Spleen (tissue), 11 donors: ENCODE results near the gene PRTN3. TPM values are rescaled to one million over a fixed set of nuclear protein-coding genes. Genes with fewer than 3 reads are reported as not detected.

ENCODE experiments used
- DNase-seq: peaks from one replicate; pipeline ENCODE4 v3.0.0-alpha.2; 2020
- H3K27ac ChIP-seq, 8 donors: fragments of 200-600 bp; sonication (generic) in 7 of 8; 1 replicate in 4 of 8; 2 replicates in 4 of 8; pipeline versions ENCODE4 v1.5.0 to v1.8.0; 2016 to 2021; ENCODE audit warnings: inconsistent platforms in 4 of 8, mild to moderate bottlenecking in 4 of 8, moderate library complexity in 1 of 8
- H3K27me3 ChIP-seq, 7 donors: fragments of 200-600 bp; sonication (generic) in 6 of 7; replicated peaks in 1 of 7; 1 replicate in 4 of 7; 2 replicates in 3 of 7; pipeline versions ENCODE4 v1.5.0 to v1.8.0; 2016 to 2021; ENCODE audit warnings: inconsistent platforms in 3 of 7, mild to moderate bottlenecking in 1 of 7
- H3K36me3 ChIP-seq, 6 donors: fragments of 200-600 bp; sonication (generic) in 5 of 6; 1 replicate in 4 of 6; 2 replicates in 2 of 6; pipeline versions ENCODE4 v1.5.0 to v1.8.0; 2016 to 2021; ENCODE audit warnings: inconsistent platforms in 2 of 6
- H3K4me1 ChIP-seq, 6 donors: fragments of 200-600 bp; sonication (generic) in 5 of 6; 1 replicate in 3 of 6; 2 replicates in 3 of 6; pipeline versions ENCODE4 v1.5.0 to v1.8.0; 2016 to 2021; ENCODE audit warnings: inconsistent platforms in 3 of 6
- H3K4me3 ChIP-seq, 8 donors: fragments of 200-600 bp; sonication (generic) in 7 of 8; 1 replicate in 4 of 8; 2 replicates in 4 of 8; pipeline versions ENCODE4 v1.5.0 to v1.8.0; 2016 to 2021; ENCODE audit warnings: inconsistent platforms in 4 of 8, mild to moderate bottlenecking in 4 of 8, moderate library complexity in 2 of 8
- H3K9me3 ChIP-seq, 8 donors: fragments of 200-600 bp; sonication (generic) in 7 of 8; 1 replicate in 4 of 8; 2 replicates in 4 of 8; pipeline versions ENCODE4 v1.5.0 to v1.8.0; 2016 to 2021; ENCODE audit warnings: inconsistent platforms in 4 of 8
- CTCF ChIP-seq, 11 experiments: fragments of 200-600 bp in 7 of 11; fragments of 450-650 bp in 4 of 11; sonication (generic) in 4 of 11; IDR thresholded peaks in 8 of 11; conservative IDR thresholded peaks in 3 of 11; 1 replicate in 7 of 11; 2 replicates in 4 of 11; pipeline versions ENCODE4 v1.4.0 to v1.8.0; 2016 to 2021; ENCODE audit warnings: antibody characterized with exemption in 11 of 11, inconsistent platforms in 4 of 11, mild to moderate bottlenecking in 1 of 11
- POLR2A ChIP-seq, 3 donors: fragments of 450-650 bp; IDR thresholded peaks; one replicate each; pipeline ENCODE4 v1.5.1; 2017; ENCODE audit warnings: antibody characterized with exemption in 3 of 3, mild to moderate bottlenecking in 1 of 3
- POLR2AphosphoS5 ChIP-seq, 3 donors: sonication (generic); formaldehyde crosslinking; IDR thresholded peaks; one replicate each; pipeline ENCODE4 v1.5.1; 2017; ENCODE audit warnings: antibody characterized with exemption in 3 of 3
- WGBS, 5 donors: extraction: QIAGEN DNeasy Blood & Tissue Kit in 3 of 5; methylation state at CpG; one replicate each; pipeline versions ENCODE4 v1.1.5 to v1.1.7; 2013 to 2018; 5-methylcytosine and 5-hydroxymethylcytosine counted together
- intact Hi-C: fragments of 100-400 bp; cut with DNase I; formaldehyde crosslinking; loops from one replicate; pipeline ENCODE4 v1.15.0; 2023; ENCODE audit warnings: low total_unique reads
- polyA plus RNA-seq, 3 donors: library from polyadenylated mRNA; stranded (reverse); fragments of 200-250 nt; gene quantifications; one replicate each; pipeline ENCODE4 v1.2.1, GENCODE V29; 2013
- total RNA-seq, 7 donors: library from RNA; depleted of rRNA in 3 of 7; stranded (reverse); fragments of >200 nt in 3 of 7; fragmentation: NEBNext Ultra II Directional in 4 of 7; extraction: Animal tissue kit (Norgen Biotek cat#: 25700) in 4 of 7; gene quantifications; one replicate each; pipeline versions ENCODE4 v1.1.0 to v1.2.1, GENCODE V29; 2016 to 2021
- donor health status: healthy with polysubstance abuse.
- donor health status: DM: no; HTN: no; CAD: no; lungs with moderate emphysema.
- donor health status: DM: no; HTN: no; CAD: no.
- donor health status: Bipolar disorder and iron deficiency.
- donor health status: healthy.
- donor health status: DM: no; HTN: no; CAD: no.
- donor health status: DM: yes; HTN: yes; CAD: no.

The PRTN3 gene
- total and polyA plus RNA-seq, 10 donors = 0.89 to 168 (median 7.9) TPM

- H3K4me1 ChIP-seq = no peaks in the 10 kb centered on the region
- no peak overlapping the region for H3K4me3 ChIP-seq
- intact Hi-C loops = no loop called here
- no peak overlapping the region for H3K27ac ChIP-seq
- WGBS, 5 donors = 89 to 95% (median 90%) methylated on average over 23 to 37 of the region's 37 CpGs
- no peak for TF ChIP-seq CTCF (IDR thresholded peaks at IDR 0.05 in 8 of 11, conservative IDR thresholded peaks at IDR 0.05 in 3 of 11)
- TF ChIP-seq POLR2AphosphoS5 (IDR thresholded peaks at IDR 0.05) = peak in 1 of 3 donors; percentile 48
- H3K27me3 ChIP-seq = no peaks in the 10 kb centered on the region
- H3K36me3 ChIP-seq = peaks cover 0 to 90% (median 66%) of the 10 kb centered on the region in 6 donors
- no peaks in the 10 kb centered on the region for H3K9me3 ChIP-seq
- DNase-seq = no peak
Measured at GRCh38 chr19:879711-880438, 39.1 kb downstream of the PRTN3 start.

GRCh38 chr19:881385-882071 lies 40.7 kb downstream of the PRTN3 start:
- Histone ChIP-seq H3K4me1 (no peaks in the 10 kb centered on the region), H3K9me3 (no peaks in the 10 kb centered on the region), H3K27ac (no peak overlapping the region), H3K4me3 (no peak overlapping the region), H3K36me3 (peaks cover 0 to 90% (median 71%) of the 10 kb centered on the region in 6 donors), H3K27me3 (no peaks in the 10 kb centered on the region)
- 95 to 98% (median 97%) methylated on average over 33 to 34 of the region's 34 CpGs for WGBS, 5 donors
- intact Hi-C loops = no loop called here
- no peak for DNase-seq
- TF ChIP-seq CTCF (IDR thresholded peaks at IDR 0.05 in 8 of 11, conservative IDR thresholded peaks at IDR 0.05 in 3 of 11) (no peak), POLR2AphosphoS5 (IDR thresholded peaks at IDR 0.05) (peak in 1 of 3 donors; percentile 28)

GRCh38 chr19:882871-883497 lies 42.2 kb downstream of the PRTN3 start:
- no peak for DNase-seq
- H3K27ac ChIP-seq = no peak overlapping the region
- TF ChIP-seq POLR2A (IDR thresholded peaks at IDR 0.05) = no peak
- no peak for TF ChIP-seq POLR2AphosphoS5 (IDR thresholded peaks at IDR 0.05)
- no peak for TF ChIP-seq CTCF (IDR thresholded peaks at IDR 0.05 in 8 of 11, conservative IDR thresholded peaks at IDR 0.05 in 3 of 11)

More at GRCh38 chr19:882871-883497, 42.2 kb downstream of the PRTN3 start:
- no peak overlapping the region for H3K4me3 ChIP-seq
- H3K27me3 ChIP-seq = no peaks in the 10 kb centered on the region
- peaks cover 0 to 94% (median 71%) of the 10 kb centered on the region in 6 donors for H3K36me3 ChIP-seq
- intact Hi-C loops = no loop called here
- H3K9me3 ChIP-seq = no peaks in the 10 kb centered on the region
- WGBS, 5 donors = 88 to 96% (median 93%) methylated on average over 15 to 30 of the region's 30 CpGs
- H3K4me1 ChIP-seq = no peaks in the 10 kb centered on the region
